ENCODE results near the gene ATOSB. TPM values are rescaled to one million over a fixed set of nuclear protein-coding genes. Genes with fewer than 3 reads are reported as not detected.

Gene ATOSB
- total RNA-seq (1 to 10 TPM; 4.4 to 6.3 TPM), polyA plus RNA-seq (6.4 TPM)

GRCh38 chr9:35115680-35116538 lies at the start of gene ATOSB:
ATOSB (minus strand) TSS chr9:35115862; CDS start chr9:35108274, 7,588 bp downstream.
- H3K4me1 ChIP-seq (ENCODE audit: insufficient read depth, low read length) = peaks cover 41% of the 10 kb centered on the region
- H3K27me3 Mint-ChIP-seq = peaks cover 0 to 1% of the 10 kb centered on the region in 2 donors
- DNase-seq = peak; percentile 89 to 96 (median 94)
- no peaks in the 10 kb centered on the region for H3K36me3 ChIP-seq (ENCODE audit: insufficient read depth, low read length)
- H3K4me3 ChIP-seq (ENCODE audit: low read length) = peak within 1 kb of the TSS; percentile 61
- no peaks in the 10 kb centered on the region for H3K9me3 ChIP-seq (ENCODE audit: low read length)
- CTCF ChIA-PET = interaction anchor here (0.9 to 5.2 kb wide), 12 partner anchors 11 to 766 kb away, joined by 3 to 50 read pairs (median 6); partner anchors contain the start of genes FANCG, PIGO, STOML2 and VCP
- POLR2A ChIA-PET = interaction anchor here (0.5 to 1.4 kb wide), 5 partner anchors 13 to 1244 kb away, joined by 3 to 8 read pairs (median 4); partner anchors contain the start of genes FANCG, STOML2 and VCP
- peak within 1 kb of the TSS; percentile 86 to 97 (median 89) for H3K4me3 Mint-ChIP-seq
- peaks cover 0 to 2% (median 0%) of the 10 kb centered on the region in 3 donors for H3K36me3 Mint-ChIP-seq
- H3K4me1 Mint-ChIP-seq = peaks cover 46 to 56% (median 51%) of the 10 kb centered on the region in 3 donors
- peak within 1 kb of the TSS; percentile 92 to 100 (median 96) for H3K27ac Mint-ChIP-seq
- no peaks in the 10 kb centered on the region for H3K27me3 ChIP-seq (ENCODE audit: insufficient read depth, low read length, poor library complexity, severe bottlenecking)
- H3K9me3 Mint-ChIP-seq = no peaks in the 10 kb centered on the region
- peak within 1 kb of the TSS; percentile 82 for H3K27ac ChIP-seq (ENCODE audit: low read depth, low read length)

GRCh38 chr9:35164711-35165110 lies 49.0 kb upstream of the ATOSB start:
- no peak overlapping the region for H3K27ac ChIP-seq (ENCODE audit: low read depth, low read length)
- Mint-ChIP-seq H3K27ac (no peak overlapping the region), H3K9me3 (no peaks in the 10 kb centered on the region), H3K4me1 (peaks cover 10 to 17% (median 11%) of the 10 kb centered on the region in 3 donors), H3K27me3 (peaks cover 7 to 16% of the 10 kb centered on the region in 2 donors), H3K36me3 (peaks cover 0 to 5% (median 0%) of the 10 kb centered on the region in 3 donors), H3K4me3 (peak overlapping the region in 1 of 7 donors; percentile 10)
- no peak overlapping the region for H3K4me3 ChIP-seq (ENCODE audit: low read length)
- H3K27me3 ChIP-seq (ENCODE audit: insufficient read depth, low read length, poor library complexity, severe bottlenecking) = no peaks in the 10 kb centered on the region
- no peaks in the 10 kb centered on the region for H3K36me3 ChIP-seq (ENCODE audit: insufficient read depth, low read length)
- H3K4me1 ChIP-seq (ENCODE audit: insufficient read depth, low read length) = no peaks in the 10 kb centered on the region
- ChIA-PET POLR2A (interaction anchor here (0.5 kb wide), 1 partner anchor 922 kb away, joined by 3 read pairs; no protein-coding TSS in a partner anchor), CTCF (no interaction called here)
- no peaks in the 10 kb centered on the region for H3K9me3 ChIP-seq (ENCODE audit: low read length)
- no peak for DNase-seq

- Mint-ChIP-seq H3K9me3 (no peaks in the 10 kb centered on the region), H3K4me3 (peak overlapping the region in 2 of 7 donors; percentile 4 to 91), H3K27me3 (peaks cover 5 to 10% of the 10 kb centered on the region in 2 donors), H3K27ac (no peak overlapping the region), H3K36me3 (peaks cover 0 to 5% (median 0%) of the 10 kb centered on the region in 3 donors), H3K4me1 (peaks cover 11 to 21% (median 12%) of the 10 kb centered on the region in 3 donors)
- CTCF ChIA-PET = no interaction called here
- H3K9me3 ChIP-seq (ENCODE audit: low read length) = no peaks in the 10 kb centered on the region
- no peaks in the 10 kb centered on the region for H3K27me3 ChIP-seq (ENCODE audit: insufficient read depth, low read length, poor library complexity, severe bottlenecking)
- H3K4me3 ChIP-seq (ENCODE audit: low read length) = no peak overlapping the region
- H3K36me3 ChIP-seq (ENCODE audit: insufficient read depth, low read length) = no peaks in the 10 kb centered on the region
- H3K4me1 ChIP-seq (ENCODE audit: insufficient read depth, low read length) = no peaks in the 10 kb centered on the region
- no peak for DNase-seq
- POLR2A ChIA-PET = no interaction called here
- H3K27ac ChIP-seq (ENCODE audit: low read depth, low read length) = no peak overlapping the region
These were observed 47.8 kb upstream of the ATOSB start for GRCh38 chr9:35163413-35163812.

GRCh38 chr9:35162605-35163315 lies 47.1 kb upstream of the ATOSB start:
- Histone ChIP-seq H3K9me3 (ENCODE audit: low read length) (no peaks in the 10 kb centered on the region), H3K27me3 (ENCODE audit: insufficient read depth, low read length, poor library complexity, severe bottlenecking) (no peaks in the 10 kb centered on the region), H3K4me3 (ENCODE audit: low read length) (peak overlapping the region; percentile 54), H3K27ac (ENCODE audit: low read depth, low read length) (no peak overlapping the region), H3K36me3 (ENCODE audit: insufficient read depth, low read length) (no peaks in the 10 kb centered on the region), H3K4me1 (ENCODE audit: insufficient read depth, low read length) (no peaks in the 10 kb centered on the region)
- H3K27me3 Mint-ChIP-seq = peaks cover 2 to 10% of the 10 kb centered on the region in 2 donors
- peaks cover 11 to 24% (median 12%) of the 10 kb centered on the region in 3 donors for H3K4me1 Mint-ChIP-seq
- H3K36me3 Mint-ChIP-seq = peaks cover 0 to 5% (median 0%) of the 10 kb centered on the region in 3 donors
- H3K9me3 Mint-ChIP-seq = no peaks in the 10 kb centered on the region
- CTCF ChIA-PET = interaction anchor here (1.4 kb wide), 1 partner anchor 46 kb away, joined by 4 read pairs; no protein-coding TSS in a partner anchor
- POLR2A ChIA-PET = interaction anchor here (0.6 kb wide), 1 partner anchor 93 kb away, joined by 6 read pairs; no protein-coding TSS in a partner anchor
- DNase-seq = peak in 2 of 5 donors; percentile 7 to 15
- peak overlapping the region; percentile 91 to 95 (median 92) for H3K4me3 Mint-ChIP-seq
- peak overlapping the region in 6 of 8 donors; percentile 20 to 88 (median 60) for H3K27ac Mint-ChIP-seq

- Mint-ChIP-seq H3K27ac (peak within 1 kb of the TSS in 6 of 8 donors; percentile 49 to 92 (median 77)), H3K4me1 (peaks cover 11 to 24% (median 12%) of the 10 kb centered on the region in 3 donors), H3K9me3 (no peaks in the 10 kb centered on the region), H3K4me3 (peak within 1 kb of the TSS; percentile 91 to 95 (median 92)), H3K27me3 (peaks cover 2 to 10% of the 10 kb centered on the region in 2 donors), H3K36me3 (peaks cover 0 to 5% (median 0%) of the 10 kb centered on the region in 3 donors)
- POLR2A ChIA-PET = no interaction called here
- CTCF ChIA-PET = interaction anchor here (1.3 to 1.4 kb wide), 2 partner anchors 45 to 65 kb away, joined by 4 read pairs; partner anchors contain the start of gene PIGO
- peak; percentile 59 to 79 (median 69) for DNase-seq
- peak within 1 kb of the TSS; percentile 54 for H3K4me3 ChIP-seq (ENCODE audit: low read length)
- H3K27me3 ChIP-seq (ENCODE audit: insufficient read depth, low read length, poor library complexity, severe bottlenecking) = no peaks in the 10 kb centered on the region
- H3K27ac ChIP-seq (ENCODE audit: low read depth, low read length) = no peak within 1 kb of the TSS
- H3K36me3 ChIP-seq (ENCODE audit: insufficient read depth, low read length) = no peaks in the 10 kb centered on the region
- no peaks in the 10 kb centered on the region for H3K4me1 ChIP-seq (ENCODE audit: insufficient read depth, low read length)
- H3K9me3 ChIP-seq (ENCODE audit: low read length) = no peaks in the 10 kb centered on the region
These were observed 46.3 kb upstream of the ATOSB start, which contains the start of gene UNC13B for GRCh38 chr9:35161713-35162604. UNC13B (plus strand) TSS chr9:35162009; CDS start chr9:35162284, 275 bp downstream.

- Mint-ChIP-seq H3K4me3 (no peak overlapping the region), H3K4me1 (peaks cover 11 to 24% (median 12%) of the 10 kb centered on the region in 3 donors), H3K36me3 (peaks cover 0 to 5% (median 0%) of the 10 kb centered on the region in 3 donors), H3K27ac (peak overlapping the region in 1 of 8 donors; percentile 80), H3K27me3 (peaks cover 0 to 5% of the 10 kb centered on the region in 2 donors), H3K9me3 (no peaks in the 10 kb centered on the region)
- DNase-seq = no peak
- Histone ChIP-seq H3K4me3 (ENCODE audit: low read length) (no peak overlapping the region), H3K4me1 (ENCODE audit: insufficient read depth, low read length) (no peaks in the 10 kb centered on the region), H3K27me3 (ENCODE audit: insufficient read depth, low read length, poor library complexity, severe bottlenecking) (no peaks in the 10 kb centered on the region), H3K9me3 (ENCODE audit: low read length) (no peaks in the 10 kb centered on the region), H3K36me3 (ENCODE audit: insufficient read depth, low read length) (no peaks in the 10 kb centered on the region), H3K27ac (ENCODE audit: low read depth, low read length) (no peak overlapping the region)
- ChIA-PET POLR2A (no interaction called here), CTCF (no interaction called here)
These were observed 43.0 kb upstream of the ATOSB start for GRCh38 chr9:35158501-35159280.
